Right lobe of liver (tissue), 4 donors: ENCODE data around the gene ITM2B.

Source experiments
- CTCF ChIP-seq, 4 donors: fragments of 200-600 bp in 3 of 4; fragments of 450-650 bp in 1 of 4; IDR thresholded peaks; one replicate each; pipeline versions ENCODE4 v1.5.1 to v1.8.0; 2016 to 2022; ENCODE audit warnings: antibody characterized with exemption in 4 of 4, mild to moderate bottlenecking in 2 of 4
- POLR2A ChIP-seq: fragments of 450-650 bp; IDR thresholded peaks from one replicate; pipeline ENCODE4 v1.6.1; 2017; ENCODE audit warnings: antibody characterized with exemption, mild to moderate bottlenecking
- donor health status: DM: no; HTN: no; CAD: no.
- donor health status: DM: no; HTN: no; CAD: no.
- donor health status: DM: no; HTN: yes; CAD: no.

DNA sequence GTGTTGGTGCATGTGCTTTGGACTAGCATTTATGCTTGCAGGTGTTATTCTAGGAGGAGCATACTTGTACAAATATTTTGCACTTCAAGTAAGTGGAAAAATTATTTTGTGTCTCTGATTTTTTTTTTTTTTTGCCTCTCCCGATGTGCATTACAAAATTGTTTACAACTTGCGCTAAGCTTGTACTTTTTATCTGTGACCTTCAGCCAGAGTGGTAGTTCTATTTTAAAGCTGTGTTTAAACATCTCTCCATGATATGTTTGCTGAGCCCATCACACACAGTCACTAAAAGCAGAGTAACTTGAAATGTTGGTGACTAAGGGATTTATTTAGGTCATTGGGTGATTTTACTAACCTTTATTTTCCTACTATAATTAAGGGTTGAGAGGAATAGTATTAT lies 20.8 kb downstream of the ITM2B start:
- TF ChIP-seq CTCF (IDR thresholded peaks at IDR 0.05) = no peak
- TF ChIP-seq POLR2A = no peak
